Raji (cell line): Measurements from ENCODE around the gene PPA2.

ENCODE experiments used
- POLR2A ChIP-seq: IDR thresholded peaks from 2 replicates; pipeline ENCODE4 v1.6.1; 2011; ENCODE audit warnings: low read depth, low read length, control low read depth; ENCODE audit not compliant: insufficient read depth

Gene PPA2

GRCh38 chr4:105361053-105361452, 112.8 kb downstream of the PPA2 start:
- no peak for TF ChIP-seq POLR2A

GRCh38 chr4:105357258-105357980, 116.4 kb downstream of the PPA2 start:
- TF ChIP-seq POLR2A, result no peak

GRCh38 chr4:105356194-105356593, 117.7 kb downstream of the PPA2 start:
- no peak for TF ChIP-seq POLR2A

- no peak for TF ChIP-seq POLR2A
Measured at GRCh38 chr4:105352826-105353225, 121.0 kb downstream of the PPA2 start.

GRCh38 chr4:105351861-105352260, 122.0 kb downstream of the PPA2 start:
- no peak for TF ChIP-seq POLR2A

GRCh38 chr4:105350859-105351490, 122.9 kb downstream of the PPA2 start:
- no peak for TF ChIP-seq POLR2A

- no peak for TF ChIP-seq POLR2A
Measured at GRCh38 chr4:105348719-105349118, 125.1 kb downstream of the PPA2 start.

GRCh38 chr4:105346869-105347268, 127.0 kb downstream of the PPA2 start:
- TF ChIP-seq POLR2A, result no peak

GRCh38 chr4:105345838-105346237, 128.0 kb downstream of the PPA2 start:
- no peak for TF ChIP-seq POLR2A

GRCh38 chr4:105345358-105345757, 128.5 kb downstream of the PPA2 start:
- TF ChIP-seq POLR2A, result no peak

- no peak for TF ChIP-seq POLR2A
Measured at GRCh38 chr4:105344141-105344540, 129.7 kb downstream of the PPA2 start.

GRCh38 chr4:105343146-105343931, 130.5 kb downstream of the PPA2 start:
- TF ChIP-seq POLR2A, result no peak

- TF ChIP-seq POLR2A, result no peak
Measured at GRCh38 chr4:105329081-105329480, 144.8 kb downstream of the PPA2 start.

- no peak for TF ChIP-seq POLR2A
Measured at GRCh38 chr4:105327956-105328355, 145.9 kb downstream of the PPA2 start.

- TF ChIP-seq POLR2A, result no peak
Measured at GRCh38 chr4:105327222-105327621, 146.6 kb downstream of the PPA2 start.
